ENCODE results near the gene MPG.

- TF ChIP-seq CTCF (conservative IDR thresholded peaks at IDR 0.05) (no peak), EZH2 (IDR thresholded peaks at IDR 0.05; ENCODE audit: low read depth) (no peak)
Observed at GRCh38 chr16:97822-98221, 19.8 kb downstream of the MPG start.

Measured in PC-9 (cell line).